Activated CD8-positive, alpha-beta T cell treated with anti-CD3 and anti-CD28 coated beads, Interleukin-2, amount 10 ng/mL, durations not matched to agents 7 days and 5 days (primary cell): ENCODE results near the gene SLK. TPM values are rescaled to one million over a fixed set of nuclear protein-coding genes. Genes with fewer than 3 reads are reported as not detected.

Experiments used
- ATAC-seq: fragments of 150-1000 bp; cut with Tn5 transposase; one replicate; pipeline ENCODE4 v1.10.0; 2021; ENCODE audit warnings: moderate library complexity
- CTCF ChIA-PET: fragments of 350-600 bp; sonication (Branson Sonifier 250); formaldehyde crosslinking; loops from one replicate; lab custom pipeline; 2021; ENCODE audit warnings: antibody characterized with exemption; lab: Charles Lee
- POLR2A ChIA-PET: fragments of 350-600 bp; sonication (Branson Sonifier 250); formaldehyde crosslinking; loops from one replicate; lab custom pipeline; 2021; ENCODE audit warnings: antibody characterized with exemption; lab: Charles Lee
- DNase-seq: peaks from one replicate; pipeline ENCODE4 v3.0.0-alpha.2; 2020
- H3K27ac Mint-ChIP-seq: one replicate; pipeline ENCODE4 v1.8.0; 2021; ENCODE audit warnings: mild to moderate bottlenecking, mixed read lengths
- H3K27me3 Mint-ChIP-seq: one replicate; pipeline ENCODE4 v1.8.0; 2021; ENCODE audit warnings: low read depth, mixed read lengths
- H3K36me3 Mint-ChIP-seq: one replicate; pipeline ENCODE4 v1.8.0; 2021; ENCODE audit warnings: low read depth, mixed read lengths
- H3K4me1 Mint-ChIP-seq: one replicate; pipeline ENCODE4 v1.8.0; 2021; ENCODE audit warnings: low read depth, mixed read lengths
- H3K4me3 Mint-ChIP-seq: one replicate; pipeline ENCODE4 v1.8.0; 2021; ENCODE audit warnings: mild to moderate bottlenecking, mixed read lengths
- H3K9me3 Mint-ChIP-seq: one replicate; pipeline ENCODE4 v1.8.0; 2022; ENCODE audit warnings: mixed read lengths; ENCODE audit not compliant: insufficient read depth
- total RNA-seq, 2 experiments: library from RNA; stranded (reverse); gene quantifications; one replicate each; pipeline ENCODE4 v1.2.3, GENCODE V29; 2021

The SLK gene
- total RNA-seq, 2 experiments from 2014 or later: 32.6 to 33.5 TPM

GRCh38 chr10:104061196-104061595 lies 94.3 kb downstream of the SLK start:
- POLR2A ChIA-PET: no interaction called here
- Mint-ChIP-seq H3K4me3 (no peak overlapping the region), H3K4me1 (no peaks in the 10 kb centered on the region), H3K27ac (no peak overlapping the region), H3K36me3 (no peaks in the 10 kb centered on the region), H3K27me3 (no peaks in the 10 kb centered on the region), H3K9me3 (no peaks in the 10 kb centered on the region)
- CTCF ChIA-PET: no interaction called here
- DNase-seq: no peak
- no peak for ATAC-seq

GRCh38 chr10:104065748-104066147 lies 98.8 kb downstream of the SLK start:
- DNase-seq (no peak), ATAC-seq (no peak)
- Mint-ChIP-seq H3K4me3 (no peak overlapping the region), H3K9me3 (no peaks in the 10 kb centered on the region), H3K4me1 (no peaks in the 10 kb centered on the region), H3K36me3 (no peaks in the 10 kb centered on the region), H3K27ac (no peak overlapping the region), H3K27me3 (peaks cover 12% of the 10 kb centered on the region)
- ChIA-PET POLR2A (interaction anchor here (0.6 kb wide), 1 partner anchor 116 kb away, joined by 3 read pairs; no protein-coding TSS in a partner anchor), CTCF (interaction anchor here (1.0 kb wide), 1 partner anchor 17 kb away, joined by 3 read pairs; no protein-coding TSS in a partner anchor)

GRCh38 chr10:104066945-104067344 lies 100.0 kb downstream of the SLK start:
- H3K4me1 Mint-ChIP-seq: no peaks in the 10 kb centered on the region
- ATAC-seq: no peak
- ChIA-PET POLR2A (no interaction called here), CTCF (interaction anchor here (0.7 to 1.0 kb wide), 3 partner anchors 9 to 46 kb away, joined by 3 read pairs; no protein-coding TSS in a partner anchor)
- peaks cover 14% of the 10 kb centered on the region for H3K27me3 Mint-ChIP-seq
- no peaks in the 10 kb centered on the region for H3K9me3 Mint-ChIP-seq
- H3K27ac Mint-ChIP-seq: no peak overlapping the region
- H3K4me3 Mint-ChIP-seq: no peak overlapping the region
- H3K36me3 Mint-ChIP-seq: no peaks in the 10 kb centered on the region
- no peak for DNase-seq

GRCh38 chr10:104067525-104067924 lies 100.6 kb downstream of the SLK start:
- ChIA-PET POLR2A (no interaction called here), CTCF (interaction anchor here (1.0 to 1.1 kb wide), 2 partner anchors 11 to 46 kb away, joined by 3 read pairs; no protein-coding TSS in a partner anchor)
- no peaks in the 10 kb centered on the region for H3K36me3 Mint-ChIP-seq
- no peaks in the 10 kb centered on the region for H3K9me3 Mint-ChIP-seq
- DNase-seq: no peak
- H3K27me3 Mint-ChIP-seq: peaks cover 14% of the 10 kb centered on the region
- H3K4me1 Mint-ChIP-seq: no peaks in the 10 kb centered on the region
- H3K27ac Mint-ChIP-seq: no peak overlapping the region
- ATAC-seq: no peak
- no peak overlapping the region for H3K4me3 Mint-ChIP-seq

GRCh38 chr10:104069613-104070012 lies 102.7 kb downstream of the SLK start:
- Mint-ChIP-seq H3K27ac (no peak overlapping the region), H3K4me1 (no peaks in the 10 kb centered on the region), H3K4me3 (no peak overlapping the region), H3K9me3 (no peaks in the 10 kb centered on the region), H3K27me3 (peaks cover 14% of the 10 kb centered on the region), H3K36me3 (no peaks in the 10 kb centered on the region)
- DNase-seq (no peak), ATAC-seq (no peak)
- ChIA-PET CTCF (interaction anchor here (0.9 kb wide), 1 partner anchor 182 kb away, joined by 3 read pairs; no protein-coding TSS in a partner anchor), POLR2A (no interaction called here)

GRCh38 chr10:104072786-104073185 lies 105.8 kb downstream of the SLK start:
- Mint-ChIP-seq H3K36me3 (no peaks in the 10 kb centered on the region), H3K27me3 (peaks cover 9% of the 10 kb centered on the region), H3K4me1 (no peaks in the 10 kb centered on the region), H3K9me3 (no peaks in the 10 kb centered on the region), H3K27ac (no peak overlapping the region), H3K4me3 (no peak overlapping the region)
- no peak for ATAC-seq
- CTCF ChIA-PET: interaction anchor here (1.1 to 2.3 kb wide), 4 partner anchors 9 to 226 kb away, joined by 3 to 7 read pairs (median 5); no protein-coding TSS in a partner anchor
- no peak for DNase-seq
- POLR2A ChIA-PET: no interaction called here

- POLR2A ChIA-PET: no interaction called here
- Mint-ChIP-seq H3K9me3 (no peaks in the 10 kb centered on the region), H3K4me1 (no peaks in the 10 kb centered on the region), H3K36me3 (no peaks in the 10 kb centered on the region), H3K27me3 (peaks cover 2% of the 10 kb centered on the region), H3K27ac (no peak overlapping the region), H3K4me3 (no peak overlapping the region)
- ATAC-seq (no peak), DNase-seq (no peak)
- CTCF ChIA-PET: interaction anchor here (1.2 kb wide), 1 partner anchor 15 kb away, joined by 3 read pairs; no protein-coding TSS in a partner anchor
Observed at GRCh38 chr10:104074505-104074904, 107.6 kb downstream of the SLK start.

- H3K4me3 Mint-ChIP-seq: no peak overlapping the region
- H3K27me3 Mint-ChIP-seq: peaks cover under 1% of the 10 kb centered on the region
- ChIA-PET CTCF (no interaction called here), POLR2A (interaction anchor here (0.5 kb wide), 1 partner anchor 239 kb away, joined by 3 read pairs; no protein-coding TSS in a partner anchor)
- DNase-seq: no peak
- no peaks in the 10 kb centered on the region for H3K9me3 Mint-ChIP-seq
- no peak overlapping the region for H3K27ac Mint-ChIP-seq
- ATAC-seq: no peak
- no peaks in the 10 kb centered on the region for H3K36me3 Mint-ChIP-seq
- H3K4me1 Mint-ChIP-seq: no peaks in the 10 kb centered on the region
Observed at GRCh38 chr10:104076743-104077160, 109.8 kb downstream of the SLK start.

- Mint-ChIP-seq H3K9me3 (no peaks in the 10 kb centered on the region), H3K36me3 (no peaks in the 10 kb centered on the region), H3K27me3 (no peaks in the 10 kb centered on the region), H3K4me3 (no peak overlapping the region), H3K4me1 (no peaks in the 10 kb centered on the region), H3K27ac (no peak overlapping the region)
- ATAC-seq (no peak), DNase-seq (no peak)
- ChIA-PET POLR2A (interaction anchor here (1.5 kb wide), 1 partner anchor 45 kb away, joined by 6 read pairs; the partner anchor contains the start of gene SFR1), CTCF (interaction anchor here (1.3 kb wide), 1 partner anchor 189 kb away, joined by 5 read pairs; no protein-coding TSS in a partner anchor)
Observed at GRCh38 chr10:104077247-104077646, 110.3 kb downstream of the SLK start.

- Mint-ChIP-seq H3K9me3 (no peaks in the 10 kb centered on the region), H3K27me3 (no peaks in the 10 kb centered on the region), H3K36me3 (no peaks in the 10 kb centered on the region), H3K27ac (no peak overlapping the region), H3K4me1 (no peaks in the 10 kb centered on the region), H3K4me3 (no peak overlapping the region)
- ChIA-PET CTCF (interaction anchor here (0.9 to 1.3 kb wide), 2 partner anchors 188 to 190 kb away, joined by 3 to 5 read pairs; no protein-coding TSS in a partner anchor), POLR2A (interaction anchor here (1.5 kb wide), 1 partner anchor 45 kb away, joined by 6 read pairs; the partner anchor contains the start of gene SFR1)
- DNase-seq: no peak
- ATAC-seq: no peak
Observed at GRCh38 chr10:104077663-104078151, 110.8 kb downstream of the SLK start.
